Stimulated activated CD8-positive, alpha-beta memory T cell treated with anti-CD3 and anti-CD28 coated beads, Interleukin-15, amount 100 ng/mL, for 24 hours (primary cell): Measurements from ENCODE around the gene OXA1L.
"Not testable (repeated sequence)": the region's sequence is repeated elsewhere in the genome, so short reads cannot be mapped to it uniquely, and the experiment has no call there.

Experiments
- DNase-seq: peaks from one replicate; pipeline ENCODE4 v3.0.0-alpha.2; 2020; ENCODE audit warnings: low read depth

The OXA1L gene

DNA sequence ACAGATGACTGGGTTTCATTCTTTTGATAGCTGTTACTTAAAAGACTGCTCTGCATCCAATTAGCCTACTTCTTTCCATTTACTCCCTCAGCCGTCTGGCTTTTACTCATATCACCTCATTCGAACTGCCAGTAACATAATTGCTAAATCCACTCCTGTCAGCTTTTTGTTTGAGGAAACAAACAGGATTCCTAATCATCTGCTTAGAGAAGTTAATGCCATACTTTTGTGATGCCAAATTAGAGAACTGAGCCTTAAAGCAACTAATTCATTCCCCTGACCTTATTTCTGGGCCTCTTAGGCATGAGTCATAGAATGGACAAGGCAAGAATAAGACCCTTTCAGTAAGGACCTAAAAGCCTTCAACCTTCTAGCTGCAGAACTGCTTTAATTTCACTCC is 2.9 kb downstream of the OXA1L start:
- no peak for DNase-seq

DNA sequence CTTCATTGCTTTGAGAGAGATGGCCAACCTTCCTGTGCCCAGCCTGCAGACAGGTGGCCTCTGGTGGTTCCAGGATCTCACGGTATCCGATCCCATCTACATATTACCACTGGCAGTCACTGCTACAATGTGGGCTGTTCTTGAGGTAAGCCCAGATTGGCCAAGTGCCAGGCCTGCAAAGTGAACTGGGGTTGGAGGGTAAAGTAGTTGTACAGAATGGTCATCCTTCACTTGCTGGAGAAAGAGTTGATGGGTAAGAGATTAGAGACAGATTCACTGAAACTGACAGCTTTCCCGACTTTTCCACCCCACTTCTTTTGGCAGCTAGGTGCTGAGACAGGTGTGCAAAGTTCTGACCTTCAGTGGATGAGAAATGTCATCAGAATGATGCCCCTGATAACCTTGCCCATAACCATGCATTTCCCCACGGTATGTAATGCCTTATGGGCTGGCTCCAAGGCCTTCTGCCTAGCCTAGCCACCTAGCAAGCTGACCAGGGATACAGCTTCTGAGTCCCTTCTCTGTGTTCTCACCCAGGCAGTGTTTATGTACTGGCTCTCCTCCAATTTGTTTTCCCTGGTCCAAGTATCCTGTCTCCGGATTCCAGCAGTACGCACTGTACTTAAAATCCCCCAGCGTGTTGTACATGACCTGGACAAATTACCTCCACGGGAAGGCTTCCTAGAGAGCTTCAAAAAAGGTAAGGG is 4.1 kb downstream of the OXA1L start:
- DNase-seq, result no peak

DNA sequence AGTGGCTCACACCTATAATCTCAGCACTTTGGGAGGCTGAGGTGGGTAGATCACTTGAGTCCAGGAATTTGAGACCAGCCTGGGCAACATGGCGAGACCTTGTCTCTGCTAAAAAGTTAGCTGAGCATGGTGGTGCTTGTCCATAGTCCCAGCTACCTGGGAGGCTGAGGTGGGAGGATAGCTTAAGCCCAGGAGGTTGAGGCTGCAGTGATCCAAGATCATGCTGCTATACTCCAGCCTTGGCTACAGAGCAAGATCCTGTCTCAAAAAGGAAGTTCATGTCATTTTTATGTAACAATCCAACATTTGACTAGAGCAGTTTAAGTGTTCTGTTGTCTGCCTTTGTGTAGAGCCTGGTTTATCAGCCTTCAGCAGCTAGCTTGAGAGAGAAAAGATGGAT is 6.2 kb downstream of the OXA1L start:
- DNase-seq, result no peak

DNA sequence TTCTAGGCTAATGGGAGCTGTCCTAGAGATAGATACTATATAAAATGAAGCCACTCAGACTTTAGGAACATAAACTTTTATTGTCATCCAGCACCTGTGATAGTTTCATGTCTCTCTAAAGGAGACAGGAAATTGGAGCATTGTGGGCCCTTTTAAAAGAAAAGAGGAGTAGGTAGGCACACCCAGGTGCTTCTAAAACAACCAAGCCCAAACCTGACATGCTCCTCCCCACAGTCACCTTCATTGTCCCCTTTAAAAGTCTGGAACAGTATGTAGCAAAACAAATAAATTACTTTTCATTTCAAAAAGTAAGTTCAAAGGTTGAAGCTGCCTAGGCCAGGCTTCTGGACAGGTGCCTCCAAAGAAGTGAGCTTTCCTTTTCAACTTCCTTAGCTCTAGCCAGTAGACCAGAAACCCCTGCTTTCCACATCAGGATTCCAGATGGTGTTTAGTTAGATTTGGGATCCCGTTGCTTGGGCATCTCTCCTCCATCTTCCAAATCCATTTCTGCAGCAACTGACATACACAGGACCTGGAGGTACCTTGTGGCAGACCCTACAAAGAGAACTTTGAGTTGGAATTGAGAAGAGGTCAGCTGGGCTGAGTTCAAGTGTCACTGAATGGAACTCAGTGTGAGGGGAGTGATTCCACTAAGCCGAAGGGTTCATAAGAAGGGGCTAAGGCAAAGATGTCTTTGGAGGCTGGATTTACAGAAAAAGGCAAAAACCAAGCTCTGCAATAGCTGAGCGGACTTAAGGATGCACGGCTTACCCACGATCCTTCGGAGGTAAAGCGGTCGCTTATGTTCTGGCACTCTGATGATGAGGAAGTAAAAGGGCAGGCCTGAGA is 6.9 kb downstream of the OXA1L start:
- DNase-seq, result no peak

DNA sequence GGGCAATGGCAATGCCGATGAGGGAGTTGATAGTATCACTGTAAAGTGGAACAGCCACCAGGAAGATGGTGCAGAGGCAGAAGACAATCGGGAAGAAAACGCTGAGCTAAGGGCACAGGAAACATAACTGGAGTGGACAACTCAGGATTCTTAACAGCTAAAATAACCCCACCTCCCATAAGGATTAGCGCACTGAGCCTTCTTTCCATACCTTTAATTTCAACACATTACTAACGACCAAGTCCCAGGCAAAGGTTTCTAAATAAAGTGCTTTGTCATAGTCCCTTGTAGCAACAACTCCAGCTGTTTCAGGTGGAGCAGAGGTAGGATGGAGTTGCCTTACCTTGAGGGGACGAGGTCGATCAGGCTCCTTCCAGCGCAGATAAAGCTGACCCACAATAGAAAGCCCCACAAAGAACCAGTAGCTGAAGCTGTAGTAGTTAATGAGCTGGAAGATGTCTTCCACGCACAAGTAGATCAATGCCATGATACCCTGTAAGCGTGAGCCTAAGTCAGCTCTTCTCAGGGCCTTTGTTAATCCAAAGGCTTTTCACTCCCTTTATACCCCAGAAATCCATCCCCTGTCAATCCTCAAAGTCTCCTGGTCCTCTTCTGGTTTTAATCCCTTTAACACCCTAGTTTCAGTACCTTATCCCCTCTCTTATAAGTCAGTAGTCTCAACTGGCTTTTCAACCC is 7.7 kb downstream of the OXA1L start:
- no peak for DNase-seq

DNA sequence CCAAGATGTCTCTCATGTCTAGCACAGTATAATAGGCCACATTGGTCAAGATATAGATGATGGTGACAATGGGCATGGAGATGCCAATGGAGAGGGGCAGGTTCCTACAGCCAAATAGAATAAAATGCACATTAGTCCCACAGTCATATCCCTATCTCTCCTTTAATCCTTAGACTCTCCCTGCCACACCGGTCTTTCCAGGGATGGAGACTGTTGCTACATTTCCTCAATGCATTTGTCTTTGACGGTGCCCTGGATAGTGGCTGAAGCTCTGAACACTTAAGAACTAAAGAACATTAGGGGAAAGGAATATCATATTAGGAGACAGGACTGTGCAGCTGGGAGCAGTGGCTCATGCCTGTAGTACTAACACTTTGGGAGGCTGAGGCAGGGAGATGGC is 9.7 kb downstream of the OXA1L start:
- no peak for DNase-seq

DNA sequence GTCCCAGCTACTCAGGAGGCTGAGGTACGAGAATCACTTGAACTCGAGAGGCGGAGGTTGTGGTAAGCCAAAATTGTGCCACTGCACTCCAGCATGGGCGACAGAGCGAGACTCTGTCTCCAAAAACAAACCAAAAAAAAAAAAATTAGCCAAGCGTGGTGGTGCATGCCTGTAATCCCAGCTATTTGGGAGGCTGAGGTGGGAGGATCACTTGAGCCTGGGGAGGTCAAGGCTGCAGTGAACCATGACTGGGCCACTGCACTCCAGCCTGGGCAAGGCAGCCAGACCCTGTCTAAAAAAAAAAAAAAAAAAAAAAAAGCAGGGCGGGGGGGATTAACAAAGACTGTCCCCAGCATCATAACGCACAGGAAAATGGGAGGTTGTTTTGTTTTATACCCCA is 10.4 kb downstream of the OXA1L start:
- DNase-seq, result not testable (repeated sequence)

DNA sequence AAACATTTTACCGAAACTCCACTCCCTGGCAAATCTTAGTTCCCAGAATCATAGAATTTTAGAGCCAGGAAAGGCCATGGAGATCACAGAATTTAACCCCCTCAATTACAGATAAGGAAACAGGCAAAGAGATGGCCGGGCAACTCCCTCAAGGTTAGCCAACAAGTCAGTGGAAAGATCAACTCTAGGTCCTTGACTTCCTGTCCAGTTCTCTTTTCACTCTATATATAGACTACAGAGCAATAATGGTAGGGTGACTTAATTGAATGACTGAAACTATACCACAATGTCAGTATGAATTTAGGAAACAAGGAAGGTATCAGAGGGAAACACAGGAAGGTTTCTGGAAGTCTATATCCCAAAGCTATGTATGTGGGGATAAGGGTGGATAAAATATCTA is 11.6 kb downstream of the OXA1L start:
- DNase-seq, result no peak

DNA sequence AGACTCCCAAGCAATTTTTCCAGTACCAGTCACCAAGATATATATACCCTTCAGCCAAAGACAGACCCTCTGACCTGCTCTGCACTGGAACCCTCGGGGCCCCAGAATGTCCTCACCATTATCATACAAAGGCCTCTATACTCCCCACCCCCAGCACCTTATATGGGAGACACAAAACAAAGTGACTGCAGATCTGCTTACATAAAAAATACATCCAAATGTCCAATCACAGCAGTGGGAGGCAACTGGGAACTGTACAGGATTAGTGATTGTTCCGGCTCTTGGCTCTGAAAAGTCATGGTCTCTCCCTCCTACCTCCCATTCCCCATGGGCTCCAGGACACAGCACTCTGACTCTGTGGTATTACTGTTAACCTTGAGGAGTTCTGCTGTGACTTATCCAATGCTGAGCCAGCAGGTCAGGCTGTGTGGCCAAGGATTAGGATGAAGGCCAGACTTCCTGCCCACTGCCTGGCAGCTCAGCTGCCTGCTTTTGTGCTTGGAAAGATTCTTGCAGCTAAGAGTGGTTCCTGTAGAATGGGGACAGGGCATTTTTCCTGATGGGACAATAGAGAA is 13.7 kb downstream of the OXA1L start:
- no peak for DNase-seq

DNA sequence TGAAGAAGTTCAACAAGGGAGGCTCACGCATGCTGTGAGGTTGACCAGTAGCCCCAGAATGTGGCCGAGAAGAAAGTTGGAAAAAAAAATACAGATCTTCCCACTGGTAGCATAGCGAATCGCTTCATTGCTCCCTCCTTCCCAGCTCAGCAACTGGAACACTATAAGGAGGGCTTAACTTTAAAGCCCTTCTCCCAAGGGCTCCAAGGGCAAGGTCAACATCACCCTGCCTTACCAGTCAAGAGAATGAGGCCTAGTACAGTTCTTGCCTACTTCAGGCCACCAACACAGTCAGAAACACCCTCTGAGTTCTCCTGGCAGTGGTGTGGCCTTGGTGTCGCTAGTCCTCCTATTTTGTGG is 14.4 kb downstream of the OXA1L start:
- DNase-seq, result no peak

DNA sequence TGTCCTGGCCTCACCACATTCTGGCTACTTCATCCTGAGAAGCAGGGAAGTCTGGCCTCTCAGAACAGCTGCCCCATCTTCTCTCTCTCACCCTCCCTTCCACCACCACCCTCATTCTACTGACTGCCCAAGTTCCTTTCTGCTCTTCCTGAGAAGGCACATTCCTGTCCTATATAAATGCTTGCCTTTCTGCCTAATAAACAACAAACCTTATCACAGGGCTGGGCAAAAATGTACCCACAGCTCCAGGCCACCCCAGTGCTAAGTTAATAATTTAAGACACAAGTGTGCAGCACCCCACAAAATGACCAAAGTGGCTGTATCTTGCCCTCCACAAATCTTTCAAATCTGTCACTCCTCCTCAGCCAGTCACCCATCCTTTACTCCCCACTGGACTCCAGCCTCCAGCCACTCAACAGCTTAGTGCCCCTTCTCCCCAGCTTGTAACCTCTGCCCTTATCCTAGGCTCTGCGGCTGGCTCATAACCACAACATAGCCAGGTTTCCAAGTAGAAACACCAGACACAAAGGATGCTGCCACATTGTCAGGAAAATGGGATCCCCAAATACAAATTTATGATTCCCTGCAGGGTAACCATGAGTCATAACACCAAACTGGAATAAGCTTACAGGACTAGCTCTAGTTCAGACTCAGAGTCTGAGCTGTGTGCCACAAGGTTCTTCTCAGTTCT is 15.0 kb downstream of the OXA1L start:
- DNase-seq, result no peak

DNA sequence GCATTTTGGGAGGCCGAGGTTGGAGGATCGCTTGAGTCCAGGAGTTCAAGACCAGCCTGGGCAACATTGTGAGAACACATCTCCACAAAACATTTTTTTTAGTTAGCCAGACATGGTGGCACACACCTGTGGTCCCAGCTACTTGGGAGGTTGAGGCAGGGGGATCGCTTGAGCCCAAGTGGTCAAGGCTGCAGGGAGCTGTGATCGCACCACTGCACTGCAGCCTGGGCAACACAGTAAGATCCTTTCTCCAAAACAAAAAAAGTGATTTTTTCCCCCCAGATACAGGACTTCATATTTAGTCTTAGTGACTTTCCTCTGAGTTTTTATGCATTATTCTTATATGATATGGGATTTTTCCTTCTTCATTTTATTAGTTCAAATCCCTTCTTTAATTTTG is 20.2 kb downstream of the OXA1L start:
- no peak for DNase-seq

DNA sequence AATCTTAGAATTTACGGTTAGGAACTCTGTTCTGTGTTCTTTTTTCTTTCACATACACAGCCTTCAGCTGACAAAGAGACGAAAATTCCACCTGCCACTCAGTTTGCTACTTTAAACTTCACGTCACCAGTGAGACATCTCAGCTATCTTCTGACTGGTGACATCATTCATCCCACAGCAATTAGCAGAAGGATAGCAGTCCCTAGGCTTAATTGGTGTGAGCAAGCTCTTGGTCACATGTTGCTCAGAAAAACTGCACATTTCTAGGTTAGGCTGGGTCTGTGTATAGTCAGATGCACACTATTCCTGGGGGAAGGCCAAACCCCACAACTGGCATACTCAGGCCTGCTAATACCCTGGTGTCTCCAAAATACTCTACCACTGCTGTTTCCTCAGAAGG is 24.8 kb downstream of the OXA1L start:
- DNase-seq, result no peak

DNA sequence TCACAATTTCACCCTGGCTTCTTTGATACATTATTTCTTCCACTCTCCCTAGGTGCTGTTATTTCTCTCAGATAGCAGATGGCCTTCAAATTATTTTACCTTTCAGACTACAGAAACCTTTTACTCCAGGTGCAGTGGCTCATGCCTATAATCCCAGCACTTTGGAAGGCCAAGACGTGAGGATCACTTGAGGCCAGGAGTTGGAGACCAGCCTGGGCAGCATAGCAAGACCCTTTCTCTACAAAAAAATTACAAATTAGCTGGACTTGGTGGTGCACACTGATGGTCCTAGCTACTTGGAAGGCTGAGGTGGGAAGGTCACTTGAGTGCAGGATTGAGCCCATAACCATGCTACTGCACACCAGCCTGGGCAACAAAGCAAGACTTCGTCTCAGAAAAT is 25.7 kb downstream of the OXA1L start:
- no peak for DNase-seq

DNA sequence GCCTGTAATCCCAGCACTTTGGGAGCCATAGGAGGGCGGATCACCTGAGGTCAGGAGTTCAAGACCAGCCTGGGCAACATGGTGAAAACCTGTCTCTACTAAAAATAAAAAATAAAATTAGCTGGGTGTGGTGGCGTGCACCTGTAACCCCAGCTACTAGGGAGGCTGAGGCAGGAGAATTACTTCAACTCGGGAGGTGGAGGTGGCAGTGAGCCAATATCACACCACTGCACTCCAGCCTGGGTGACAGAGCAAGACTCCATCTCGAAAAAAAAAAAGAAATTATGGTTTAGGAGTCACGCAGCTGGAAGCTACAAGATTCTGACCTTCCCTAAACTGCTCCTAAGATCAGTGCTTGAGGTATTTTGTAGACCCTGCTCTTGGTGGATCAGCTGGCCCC is 27.1 kb downstream of the OXA1L start:
- DNase-seq, result not testable (repeated sequence)

DNA sequence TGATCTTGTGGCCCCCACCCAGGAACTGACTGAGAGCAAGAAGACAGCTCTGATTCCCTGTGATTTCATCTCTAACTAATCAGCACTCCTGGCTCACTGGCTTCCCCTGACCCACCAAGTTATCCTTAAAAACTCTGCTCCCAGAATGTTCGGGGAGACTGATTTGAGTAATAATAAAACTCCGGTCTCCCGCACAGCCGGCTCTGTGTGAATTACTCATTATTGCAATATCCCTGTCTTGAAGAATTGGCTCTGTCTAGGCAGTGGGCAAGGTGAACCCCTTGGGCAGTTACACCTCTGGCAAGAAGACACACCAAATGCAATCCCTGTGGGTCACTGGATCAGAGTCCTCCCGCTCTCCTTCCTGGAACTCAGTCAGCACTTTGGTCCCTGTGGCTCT is 27.5 kb downstream of the OXA1L start:
- DNase-seq, result no peak

DNA sequence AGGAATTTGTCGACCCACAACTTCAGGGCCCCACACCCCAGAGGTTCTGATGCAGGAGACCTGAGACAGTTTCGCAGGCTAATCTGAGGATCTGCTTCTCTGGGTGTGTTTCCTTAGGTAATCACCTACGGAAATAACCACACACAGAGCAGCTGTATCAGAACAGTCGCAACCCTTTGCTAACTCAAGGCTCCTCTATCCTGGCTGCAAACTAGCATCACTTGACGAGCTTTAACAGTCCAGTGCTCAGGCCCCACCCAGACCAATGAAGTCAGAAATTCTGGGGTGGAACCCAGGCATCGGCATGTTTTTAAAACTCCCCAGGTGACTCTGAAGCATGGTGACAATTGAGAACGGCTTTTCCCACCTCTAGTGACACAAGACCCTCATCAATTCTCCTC is 28.1 kb downstream of the OXA1L start:
- DNase-seq, result no peak

DNA sequence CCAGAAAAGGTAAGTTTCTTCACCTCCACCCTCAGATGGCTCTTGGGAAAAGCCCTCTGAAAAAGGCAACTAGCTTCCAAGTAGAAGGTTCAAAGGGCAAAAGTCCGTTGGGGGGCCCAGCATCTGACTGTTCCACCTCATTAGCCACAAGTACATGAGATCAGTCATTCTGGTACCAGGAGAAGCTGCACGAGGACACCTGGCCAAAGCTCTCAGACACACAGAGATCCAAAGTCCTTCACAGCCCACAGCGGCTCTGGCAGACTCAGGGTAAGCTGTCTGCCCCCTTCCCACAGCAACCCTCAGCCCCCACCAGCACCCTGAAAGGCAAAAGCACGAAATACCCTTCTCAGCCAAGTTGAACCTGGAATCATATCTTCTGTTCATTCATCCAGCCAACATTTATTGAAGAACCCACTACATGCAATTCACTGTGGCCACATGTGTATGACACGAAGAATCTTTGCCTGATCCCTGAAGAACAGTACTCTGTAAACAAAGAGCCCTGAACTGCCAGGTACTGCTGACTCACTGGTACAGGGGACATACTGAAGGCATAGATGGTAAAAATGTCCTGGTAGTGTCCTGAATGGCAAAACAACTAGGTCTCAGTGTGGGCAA is 29.7 kb downstream of the OXA1L start:
- no peak for DNase-seq

DNA sequence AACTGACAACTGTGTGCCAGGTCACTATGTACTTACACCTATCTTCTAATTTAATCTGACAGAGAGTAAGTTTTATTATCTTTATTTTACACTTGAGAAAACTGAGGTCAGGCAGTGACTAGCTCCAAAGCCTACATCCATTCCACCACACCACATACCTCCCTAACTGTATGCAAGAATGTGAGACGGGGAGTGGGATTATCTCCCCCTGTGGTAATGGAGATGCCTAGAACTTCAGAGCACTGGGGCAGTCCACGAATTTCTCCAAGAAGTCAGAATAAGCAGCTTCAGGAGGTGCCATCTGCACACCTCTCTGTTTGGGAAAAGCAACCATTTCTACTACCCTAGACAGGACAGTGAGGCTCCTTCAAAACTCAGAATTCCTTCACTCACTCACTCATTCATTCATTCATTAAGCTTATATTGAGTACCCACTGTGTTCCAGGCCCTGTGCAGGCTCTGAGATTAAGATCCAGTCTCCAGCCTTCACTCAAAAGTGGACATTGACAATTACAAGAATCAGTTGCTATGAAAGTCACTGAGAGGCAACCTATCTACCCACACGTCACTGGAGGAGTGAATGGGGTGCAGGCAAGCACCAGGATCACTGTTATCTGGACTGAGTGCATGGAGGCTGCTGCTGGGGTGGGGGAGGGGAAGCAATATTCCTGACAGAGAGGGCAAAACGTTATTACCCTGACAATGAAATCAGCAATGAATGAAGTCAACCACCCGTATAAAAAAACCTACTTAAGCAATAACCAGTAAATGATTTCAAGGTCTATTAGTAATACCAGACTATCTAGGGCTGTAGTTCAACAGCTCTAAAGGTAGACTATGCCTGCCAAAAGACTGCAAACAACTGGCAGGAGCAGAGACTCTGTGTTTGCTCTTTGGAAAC is 30.8 kb downstream of the OXA1L start:
- no peak for DNase-seq

DNA sequence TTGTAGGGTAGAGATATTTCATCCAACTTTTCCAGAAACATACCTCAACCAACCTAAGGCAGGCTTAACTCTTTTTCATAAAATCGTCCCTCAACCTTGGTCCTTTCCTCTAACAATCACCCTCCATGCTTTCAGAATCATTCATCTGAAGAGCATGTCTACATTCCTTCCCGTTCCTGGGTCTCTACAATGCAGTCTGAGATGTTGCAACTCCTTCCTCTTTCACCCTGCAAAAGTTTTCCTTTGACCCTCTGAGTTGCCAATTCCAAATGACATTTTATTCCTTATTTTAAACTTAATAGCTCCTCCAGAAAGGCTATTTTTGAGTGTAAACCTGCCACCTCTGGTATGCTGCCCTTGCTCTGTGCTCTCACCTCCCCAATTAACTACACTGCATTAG is 32.0 kb downstream of the OXA1L start:
- no peak for DNase-seq

DNA sequence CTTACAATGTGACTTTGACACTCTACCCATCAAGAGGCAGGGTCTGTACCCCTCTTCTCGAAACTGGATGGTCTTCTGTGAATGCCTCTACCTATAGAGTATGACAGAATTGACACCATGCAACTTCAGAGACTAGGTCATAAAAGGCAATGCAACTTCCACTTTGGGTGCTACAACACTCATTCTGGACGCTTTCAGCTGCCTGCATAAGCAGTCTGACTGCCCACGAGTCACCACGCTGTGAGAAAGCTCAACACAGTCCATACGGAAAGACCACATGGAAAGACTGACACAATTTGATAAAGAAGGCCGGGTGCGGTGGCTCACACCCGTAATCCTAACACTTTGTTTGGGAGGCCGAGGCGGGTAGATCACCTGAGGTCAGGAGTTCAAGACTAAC is 33.9 kb downstream of the OXA1L start:
- DNase-seq, result no peak
